Measurements from ENCODE around the gene GIGYF2. TPM values are rescaled to one million over a fixed set of nuclear protein-coding genes. Genes with fewer than 3 reads are reported as not detected.
"Not testable (repeated sequence)": the region's sequence is repeated elsewhere in the genome, so short reads cannot be mapped to it uniquely, and the experiment has no call there.

GIGYF2 gene
- total RNA-seq, 4 donors from 2014 or later, result 62.6 to 88.3 (median 67.7) TPM

DNA sequence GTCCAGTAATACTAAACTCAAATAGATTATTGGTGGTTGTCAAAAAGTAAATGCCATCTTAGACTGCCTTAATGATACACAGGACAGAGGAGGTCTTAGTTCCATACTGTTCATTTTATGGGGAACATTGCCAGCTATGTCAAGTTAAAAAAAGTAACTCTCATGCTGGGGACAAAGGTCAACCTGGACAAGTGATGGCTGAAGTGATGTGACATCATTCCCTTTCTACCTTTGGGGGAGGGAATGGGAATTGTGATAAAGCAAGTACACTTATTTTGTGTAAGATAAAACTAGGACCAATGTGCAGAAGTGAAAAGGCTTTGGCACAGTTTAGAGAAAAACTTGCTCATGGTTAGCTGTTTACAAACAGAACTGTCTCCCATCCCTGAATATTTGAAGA is 148.9 kb downstream of the GIGYF2 start:
- Histone ChIP-seq H3K36me3 (peaks cover 0 to 99% of the 10 kb centered on the region in 2 donors), H3K4me3 (no peak overlapping the region), H3K27me3 (no peaks in the 10 kb centered on the region), H3K9me3 (no peaks in the 10 kb centered on the region), H3K4me1 (no peaks in the 10 kb centered on the region), H3K27ac (no peak overlapping the region)
- TF ChIP-seq POLR2AphosphoS5 (IDR thresholded peaks at IDR 0.05) (no peak), POLR2A (IDR thresholded peaks at IDR 0.05) (no peak), EP300 (IDR thresholded peaks at IDR 0.05) (no peak)
- TF ChIP-seq, protein P1, sequence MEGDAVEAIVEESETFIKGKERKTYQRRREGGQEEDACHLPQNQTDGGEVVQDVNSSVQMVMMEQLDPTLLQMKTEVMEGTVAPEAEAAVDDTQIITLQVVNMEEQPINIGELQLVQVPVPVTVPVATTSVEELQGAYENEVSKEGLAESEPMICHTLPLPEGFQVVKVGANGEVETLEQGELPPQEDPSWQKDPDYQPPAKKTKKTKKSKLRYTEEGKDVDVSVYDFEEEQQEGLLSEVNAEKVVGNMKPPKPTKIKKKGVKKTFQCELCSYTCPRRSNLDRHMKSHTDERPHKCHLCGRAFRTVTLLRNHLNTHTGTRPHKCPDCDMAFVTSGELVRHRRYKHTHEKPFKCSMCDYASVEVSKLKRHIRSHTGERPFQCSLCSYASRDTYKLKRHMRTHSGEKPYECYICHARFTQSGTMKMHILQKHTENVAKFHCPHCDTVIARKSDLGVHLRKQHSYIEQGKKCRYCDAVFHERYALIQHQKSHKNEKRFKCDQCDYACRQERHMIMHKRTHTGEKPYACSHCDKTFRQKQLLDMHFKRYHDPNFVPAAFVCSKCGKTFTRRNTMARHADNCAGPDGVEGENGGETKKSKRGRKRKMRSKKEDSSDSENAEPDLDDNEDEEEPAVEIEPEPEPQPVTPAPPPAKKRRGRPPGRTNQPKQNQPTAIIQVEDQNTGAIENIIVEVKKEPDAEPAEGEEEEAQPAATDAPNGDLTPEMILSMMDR (IDR thresholded peaks at IDR 0.05), result no peak
- ATAC-seq, result no peak

DNA sequence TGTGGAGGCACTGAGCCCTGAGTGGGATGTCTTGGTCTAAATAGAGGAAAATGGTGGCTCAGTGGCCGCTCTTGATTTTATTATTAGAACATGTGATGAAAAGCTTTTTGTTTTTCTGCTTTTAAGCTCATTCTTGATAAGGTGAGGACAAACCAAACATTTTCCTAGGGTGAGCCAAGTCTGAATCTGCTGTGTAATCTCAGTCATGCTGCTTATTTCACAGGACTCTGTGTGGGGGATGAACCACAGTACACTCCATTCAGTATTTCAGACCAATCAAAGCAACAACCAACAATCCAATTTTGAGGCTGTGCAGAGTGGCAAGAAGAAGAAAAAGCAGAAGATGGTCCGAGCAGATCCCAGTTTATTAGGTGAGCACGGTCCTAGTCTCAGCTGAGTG is 152.9 kb downstream of the GIGYF2 start:
- no peak overlapping the region for H3K27ac ChIP-seq
- WGBS, 2 donors (ENCODE audit: low coverage in 1 of 2), result 83 to 97% methylated on average over 1 to 3 of the region's 3 CpGs
- ATAC-seq, result no peak
- peaks cover 0 to 85% of the 10 kb centered on the region in 2 donors for H3K36me3 ChIP-seq
- no peaks in the 10 kb centered on the region for H3K27me3 ChIP-seq
- TF ChIP-seq POLR2AphosphoS5 (IDR thresholded peaks at IDR 0.05) (no peak), POLR2A (IDR thresholded peaks at IDR 0.05) (no peak), EP300 (IDR thresholded peaks at IDR 0.05) (no peak)
- TF ChIP-seq, protein P1 (IDR thresholded peaks at IDR 0.05), result no peak
- H3K9me3 ChIP-seq, result no peaks in the 10 kb centered on the region
- no peak overlapping the region for H3K4me3 ChIP-seq
- H3K4me1 ChIP-seq, result peaks cover 0 to 27% (median 0%) of the 10 kb centered on the region in 3 donors

DNA sequence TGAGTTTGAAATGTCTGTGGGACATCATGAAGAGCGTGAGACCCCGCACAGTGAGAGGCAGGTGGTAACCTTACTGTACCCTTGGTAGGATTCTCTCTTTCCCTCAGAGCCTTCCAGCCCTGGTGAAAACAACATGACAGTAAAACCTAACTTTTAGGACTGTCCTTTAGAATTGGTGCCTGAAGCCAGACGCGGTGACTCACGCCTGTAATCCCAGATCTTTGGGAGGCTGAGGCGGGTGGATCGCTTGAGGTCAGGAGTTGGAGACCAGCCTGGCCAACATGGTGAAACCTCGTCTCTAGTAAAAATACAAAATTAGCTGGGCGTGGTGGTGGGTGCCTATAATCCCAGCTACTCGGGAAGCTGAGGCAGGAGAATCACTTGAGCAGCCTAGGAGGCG is 154.9 kb downstream of the GIGYF2 start:
- WGBS, 2 donors (ENCODE audit: low coverage in 1 of 2), result 87 to 88% methylated on average over 3 to 9 of the region's 11 CpGs
- Histone ChIP-seq H3K36me3 (peaks cover 0 to 85% of the 10 kb centered on the region in 2 donors), H3K4me1 (peaks cover 0 to 27% (median 0%) of the 10 kb centered on the region in 3 donors)
- not testable (repeated sequence) for H3K9me3 ChIP-seq, H3K27ac ChIP-seq, H3K27me3 ChIP-seq, H3K4me3 ChIP-seq, ATAC-seq

DNA sequence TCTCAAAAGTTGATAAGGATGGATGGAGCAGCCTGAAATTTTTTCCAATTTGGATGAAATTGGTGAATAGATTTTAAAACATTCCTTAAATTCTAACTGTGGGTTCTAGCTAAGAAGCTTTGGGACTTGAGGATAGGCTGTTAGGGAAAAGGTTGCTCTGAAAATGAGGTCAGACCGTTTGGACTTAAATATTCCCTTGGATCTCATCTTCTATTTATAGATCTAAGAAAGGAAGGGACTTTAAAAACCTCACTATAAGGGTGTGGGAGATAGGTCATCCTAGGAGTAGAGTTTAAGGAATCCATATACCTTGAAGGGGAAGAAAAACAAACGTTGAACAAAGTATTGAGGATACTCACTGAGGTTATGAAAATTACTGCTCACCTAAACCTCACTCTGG is 155.5 kb downstream of the GIGYF2 start:
- ATAC-seq, result no peak
- H3K4me3 ChIP-seq, result no peak overlapping the region
- H3K27ac ChIP-seq, result no peak overlapping the region
- H3K36me3 ChIP-seq, result peaks cover 0 to 85% of the 10 kb centered on the region in 2 donors
- peaks cover 0 to 27% (median 0%) of the 10 kb centered on the region in 3 donors for H3K4me1 ChIP-seq
- no peaks in the 10 kb centered on the region for H3K9me3 ChIP-seq
- 31 to 58% methylated on average over 2 of the region's 2 CpGs for WGBS, 2 donors (ENCODE audit: low coverage in 1 of 2)
- TF ChIP-seq EP300 (IDR thresholded peaks at IDR 0.05) (no peak), POLR2AphosphoS5 (IDR thresholded peaks at IDR 0.05) (no peak), POLR2A (IDR thresholded peaks at IDR 0.05) (no peak)
- TF ChIP-seq, protein P1 (IDR thresholded peaks at IDR 0.05), result no peak
- H3K27me3 ChIP-seq, result no peaks in the 10 kb centered on the region

DNA sequence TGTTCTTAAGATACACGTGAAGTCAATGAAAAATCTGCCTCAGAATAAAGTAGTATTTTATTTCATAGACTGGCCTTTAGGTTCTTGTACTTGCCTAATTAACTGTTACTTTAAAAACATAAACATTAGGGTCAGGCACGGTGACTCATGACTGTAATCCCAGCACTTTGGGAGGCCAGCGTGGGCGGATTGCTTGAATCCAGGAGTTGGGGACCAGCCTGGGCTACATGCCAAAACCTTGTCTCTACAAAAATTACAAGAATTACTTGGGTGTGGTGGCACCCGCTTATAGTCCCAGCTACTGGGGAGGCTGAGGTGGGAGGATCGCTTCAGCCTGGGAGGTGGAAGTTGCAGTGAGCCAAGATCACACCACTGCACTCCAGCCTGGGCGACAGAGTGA is 157.0 kb downstream of the GIGYF2 start:
- Histone ChIP-seq H3K9me3 (no peaks in the 10 kb centered on the region), H3K27ac (no peak overlapping the region), H3K27me3 (no peaks in the 10 kb centered on the region), H3K36me3 (peaks cover 0 to 85% of the 10 kb centered on the region in 2 donors), H3K4me1 (peaks cover 0 to 27% (median 0%) of the 10 kb centered on the region in 3 donors), H3K4me3 (no peak overlapping the region)
- WGBS, 2 donors (ENCODE audit: low coverage in 1 of 2), result 7 to 24% methylated on average over 3 to 7 of the region's 7 CpGs
- no peak for ATAC-seq
- peak; percentile 35 for TF ChIP-seq POLR2AphosphoS5 (IDR thresholded peaks at IDR 0.05)
- TF ChIP-seq POLR2A (IDR thresholded peaks at IDR 0.05), result no peak

DNA sequence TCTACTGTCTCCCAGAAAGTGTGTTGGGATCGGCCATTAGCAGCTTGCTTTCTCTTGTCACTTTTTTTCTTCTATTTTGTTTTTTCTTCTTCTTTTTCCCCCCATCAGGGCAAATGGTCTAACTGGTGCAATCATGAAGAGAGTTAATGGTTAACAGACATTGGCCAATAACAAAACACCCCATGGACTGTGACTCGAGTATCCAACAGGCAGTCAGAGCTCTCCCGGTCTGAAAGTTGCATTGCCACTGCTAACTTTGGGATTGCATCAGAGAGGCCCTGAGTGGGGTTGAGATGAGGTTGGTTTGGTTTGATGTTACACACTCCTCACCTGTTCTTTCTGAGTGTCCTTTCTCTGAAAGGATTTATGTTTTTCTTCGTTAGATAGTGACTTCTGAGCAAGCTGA is 160.0 kb downstream of the GIGYF2 start:
- no peaks in the 10 kb centered on the region for H3K9me3 ChIP-seq
- 92% methylated on average over 2 of the region's 4 CpGs; no CpG with 5 or more reads in 1 of the 2 donors for WGBS, 2 donors (ENCODE audit: low coverage in 1 of 2)
- H3K4me1 ChIP-seq, result peaks cover 0 to 27% (median 0%) of the 10 kb centered on the region in 3 donors
- H3K4me3 ChIP-seq, result no peak overlapping the region
- TF ChIP-seq, protein P1 (IDR thresholded peaks at IDR 0.05), result no peak
- TF ChIP-seq POLR2AphosphoS5 (IDR thresholded peaks at IDR 0.05), result no peak
- TF ChIP-seq EP300 (IDR thresholded peaks at IDR 0.05), result no peak
- TF ChIP-seq POLR2A (IDR thresholded peaks at IDR 0.05), result no peak
- no peak overlapping the region for H3K27ac ChIP-seq
- no peaks in the 10 kb centered on the region for H3K27me3 ChIP-seq
- no peak for ATAC-seq
- H3K36me3 ChIP-seq, result peaks cover 0 to 82% of the 10 kb centered on the region in 2 donors

All from gastroesophageal sphincter (tissue), 4 donors.